B cell (primary cell): ENCODE measurements around the gene ASB7.

Experiments
- EZH2 ChIP-seq: IDR thresholded peaks from 2 replicates; pipeline ENCODE4 v1.6.1; 2012; ENCODE audit warnings: borderline replicate concordance, low read depth, mild to moderate bottlenecking, moderate library complexity, low read length; ENCODE audit not compliant: insufficient read depth, poor library complexity, severe bottlenecking
- TF ChIP-seq, protein P1 (sequence below): fragments of 200-600 bp; IDR thresholded peaks from one replicate; pipeline ENCODE4 v1.8.0; 2022; ENCODE audit warnings: antibody characterized with exemption, mild to moderate bottlenecking

DNA sequence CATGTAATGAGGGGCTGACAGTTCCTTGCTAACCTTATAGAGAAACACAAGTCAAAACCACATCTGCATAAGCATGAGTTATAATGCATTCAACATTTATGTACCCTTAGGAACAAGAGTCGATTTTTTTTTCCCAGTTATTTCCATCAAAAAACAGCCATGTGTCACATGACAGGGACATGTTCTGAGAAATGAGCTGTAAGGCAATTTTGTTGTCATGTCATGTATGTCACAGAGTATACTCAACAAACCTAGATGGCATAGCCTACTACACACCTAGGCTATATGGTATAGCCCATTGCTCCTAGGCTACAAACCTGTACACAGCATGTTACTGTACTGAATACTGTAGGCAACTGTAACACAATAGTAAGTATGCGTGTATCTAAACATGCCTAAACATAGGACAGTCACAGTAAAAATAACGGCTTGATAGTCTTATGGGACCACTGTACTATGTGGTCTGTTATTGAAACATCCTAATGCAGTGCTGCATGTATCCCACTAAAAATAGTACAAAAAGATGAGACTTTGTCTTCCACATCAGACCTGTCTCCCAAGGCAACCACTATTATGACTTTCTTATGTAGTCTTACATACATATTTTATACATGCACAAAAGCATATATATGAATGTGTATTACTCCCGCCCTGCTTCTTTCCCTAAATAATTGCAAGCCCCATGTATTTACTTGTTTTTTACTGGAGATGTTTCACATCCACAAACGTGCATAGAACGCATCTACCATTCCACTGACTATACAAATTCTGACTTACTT, 35.4 kb upstream of the ASB7 start:
- TF ChIP-seq, protein P1, sequence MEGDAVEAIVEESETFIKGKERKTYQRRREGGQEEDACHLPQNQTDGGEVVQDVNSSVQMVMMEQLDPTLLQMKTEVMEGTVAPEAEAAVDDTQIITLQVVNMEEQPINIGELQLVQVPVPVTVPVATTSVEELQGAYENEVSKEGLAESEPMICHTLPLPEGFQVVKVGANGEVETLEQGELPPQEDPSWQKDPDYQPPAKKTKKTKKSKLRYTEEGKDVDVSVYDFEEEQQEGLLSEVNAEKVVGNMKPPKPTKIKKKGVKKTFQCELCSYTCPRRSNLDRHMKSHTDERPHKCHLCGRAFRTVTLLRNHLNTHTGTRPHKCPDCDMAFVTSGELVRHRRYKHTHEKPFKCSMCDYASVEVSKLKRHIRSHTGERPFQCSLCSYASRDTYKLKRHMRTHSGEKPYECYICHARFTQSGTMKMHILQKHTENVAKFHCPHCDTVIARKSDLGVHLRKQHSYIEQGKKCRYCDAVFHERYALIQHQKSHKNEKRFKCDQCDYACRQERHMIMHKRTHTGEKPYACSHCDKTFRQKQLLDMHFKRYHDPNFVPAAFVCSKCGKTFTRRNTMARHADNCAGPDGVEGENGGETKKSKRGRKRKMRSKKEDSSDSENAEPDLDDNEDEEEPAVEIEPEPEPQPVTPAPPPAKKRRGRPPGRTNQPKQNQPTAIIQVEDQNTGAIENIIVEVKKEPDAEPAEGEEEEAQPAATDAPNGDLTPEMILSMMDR, result no peak
- no peak for TF ChIP-seq EZH2
